Fibroblast of lung (primary cell): ENCODE measurements around the gene LRRC71. TPM values are rescaled to one million over a fixed set of nuclear protein-coding genes. Genes with fewer than 3 reads are reported as not detected.

Experiments
- DNase-seq, 2 donors: peaks; one replicate each; pipeline versions ENCODE4 v3.0.0 to v3.0.0-alpha.2; 2010; ENCODE audit warnings: low read depth in 2 of 2
- H2AFZ ChIP-seq: 2 replicates; pipeline ENCODE4 v1.5.1; 2012; ENCODE audit warnings: low read length, control low read depth, inconsistent platforms
- H3K27ac ChIP-seq: 2 replicates; pipeline ENCODE4 v1.5.1; 2011; ENCODE audit warnings: low read length, control low read depth; ENCODE audit not compliant: insufficient read depth
- H3K27me3 ChIP-seq: 2 replicates; pipeline ENCODE4 v1.5.1; 2011; ENCODE audit warnings: mild to moderate bottlenecking, low read length; ENCODE audit not compliant: control insufficient read depth, insufficient read depth
- H3K36me3 ChIP-seq: 2 replicates; pipeline ENCODE4 v1.5.1; 2011; ENCODE audit warnings: low read length; ENCODE audit not compliant: control insufficient read depth, insufficient read depth
- H3K4me1 ChIP-seq: 2 replicates; pipeline ENCODE4 v1.5.1; 2011; ENCODE audit warnings: low read length; ENCODE audit not compliant: control insufficient read depth, insufficient read depth; ENCODE audit errors: extremely low read depth
- H3K4me2 ChIP-seq: 2 replicates; pipeline ENCODE4 v1.5.1; 2011; ENCODE audit warnings: low read length, control low read depth; ENCODE audit not compliant: insufficient read depth; ENCODE audit errors: extremely low read depth
- H3K4me3 ChIP-seq, 4 experiments: fragments of 200-600 bp in 1 of 4; sonication (generic) in 1 of 4; replicated peaks in 1 of 4; 2 replicates each; pipeline ENCODE4 v1.5.1; 2011 to 2016; ENCODE audit warnings: low read length in 4 of 4, low read depth in 3 of 4, mild to moderate bottlenecking in 3 of 4, control low read depth in 2 of 4, inconsistent platforms in 1 of 4, mixed read lengths in 1 of 4; ENCODE audit not compliant: insufficient read depth in 1 of 4; ENCODE audit errors: control extremely low read depth in 1 of 4
- H3K79me2 ChIP-seq: 2 replicates; pipeline ENCODE4 v1.5.1; 2012; ENCODE audit warnings: mild to moderate bottlenecking, low read length, inconsistent platforms; ENCODE audit not compliant: control insufficient read depth, insufficient read depth
- H3K9ac ChIP-seq: 2 replicates; pipeline ENCODE4 v1.5.1; 2011; ENCODE audit warnings: mild to moderate bottlenecking, low read length, control low read depth; ENCODE audit not compliant: insufficient read depth
- H3K9me3 ChIP-seq: 2 replicates; pipeline ENCODE4 v1.5.1; 2012; ENCODE audit warnings: low read depth, low read length; ENCODE audit not compliant: control insufficient read depth, insufficient read depth
- H4K20me1 ChIP-seq: 2 replicates; pipeline ENCODE4 v1.5.1; 2011; ENCODE audit warnings: low read length; ENCODE audit not compliant: control insufficient read depth, insufficient read depth; ENCODE audit errors: extremely low read depth
- CTCF ChIP-seq, 2 donors: IDR thresholded peaks in 1 of 2; conservative IDR thresholded peaks in 1 of 2; 1 replicate in 1 of 2; 2 replicates in 1 of 2; pipeline ENCODE4 v1.5.1; 2011 to 2012; ENCODE audit warnings: low read length in 2 of 2, control low read depth in 1 of 2, inconsistent platforms in 1 of 2, low read depth in 1 of 2, mild to moderate bottlenecking in 1 of 2
- EZH2 ChIP-seq: IDR thresholded peaks from 2 replicates; pipeline ENCODE4 v1.5.1; 2012; ENCODE audit warnings: low read length, control low read depth, mild to moderate bottlenecking; ENCODE audit errors: missing control alignments
- polyA plus RNA-seq, 2 donors: library from polyadenylated mRNA; depleted of rRNA in 1 of 2; stranded (reverse) in 1 of 2; unstranded in 1 of 2; fragments of >200 nt; gene quantifications; 2 replicates each; pipeline ENCODE4 v1.2.1, GENCODE V29; 2011 to 2012; ENCODE audit warnings: missing spikeins in 1 of 2
- total RNA-seq: library from RNA; depleted of rRNA; stranded (reverse); fragments of >200 nt; gene quantifications from 2 replicates; pipeline ENCODE4 v1.2.1, GENCODE V29; 2014

Gene LRRC71
- total and polyA plus RNA-seq, 2 donors (not counting 1 experiment from before 2014, with no cell fraction given) = 1.8 TPM; not detected in 1

GRCh38 chr1:156906206-156906906 is 14.1 kb upstream of the LRRC71 start:
- Histone ChIP-seq H3K9ac (no peak overlapping the region), H3K27me3 (no peaks in the 10 kb centered on the region), H2AFZ (no peak overlapping the region), H3K79me2 (peaks cover 43% of the 10 kb centered on the region), H3K4me1 (peaks cover 42% of the 10 kb centered on the region), H3K4me3 (no peak overlapping the region), H4K20me1 (no peaks in the 10 kb centered on the region), H3K4me2 (no peak overlapping the region), H3K36me3 (peaks cover 37% of the 10 kb centered on the region), H3K27ac (peak overlapping the region; percentile 34), H3K9me3 (no peaks in the 10 kb centered on the region)
- DNase-seq = no peak
- no peak for TF ChIP-seq CTCF (conservative IDR thresholded peaks at IDR 0.05 in 1 of 2, IDR thresholded peaks at IDR 0.05 in 1 of 2; ENCODE audit: low read depth in 1 of 2, low read length in 2 of 2)
- TF ChIP-seq EZH2 = no peak

- Histone ChIP-seq H3K27ac (no peak overlapping the region), H3K4me3 (no peak overlapping the region), H3K4me2 (no peak overlapping the region), H3K79me2 (peaks cover 23% of the 10 kb centered on the region), H4K20me1 (no peaks in the 10 kb centered on the region), H3K4me1 (peaks cover 34% of the 10 kb centered on the region), H3K9me3 (no peaks in the 10 kb centered on the region), H3K27me3 (no peaks in the 10 kb centered on the region), H3K9ac (no peak overlapping the region), H2AFZ (no peak overlapping the region), H3K36me3 (peaks cover 41% of the 10 kb centered on the region)
- no peak for TF ChIP-seq EZH2
- no peak for TF ChIP-seq CTCF (conservative IDR thresholded peaks at IDR 0.05 in 1 of 2, IDR thresholded peaks at IDR 0.05 in 1 of 2; ENCODE audit: low read depth in 1 of 2, low read length in 2 of 2)
- DNase-seq = no peak
Observed at GRCh38 chr1:156908541-156908940, 11.9 kb upstream of the LRRC71 start.

- Histone ChIP-seq H3K4me3 (no peak overlapping the region), H2AFZ (no peak overlapping the region), H4K20me1 (no peaks in the 10 kb centered on the region), H3K4me1 (peaks cover 30% of the 10 kb centered on the region), H3K9me3 (no peaks in the 10 kb centered on the region), H3K27me3 (no peaks in the 10 kb centered on the region), H3K36me3 (peaks cover 41% of the 10 kb centered on the region), H3K9ac (no peak overlapping the region), H3K27ac (no peak overlapping the region), H3K79me2 (peaks cover 18% of the 10 kb centered on the region), H3K4me2 (no peak overlapping the region)
- TF ChIP-seq CTCF (conservative IDR thresholded peaks at IDR 0.05 in 1 of 2, IDR thresholded peaks at IDR 0.05 in 1 of 2; ENCODE audit: low read depth in 1 of 2, low read length in 2 of 2) (no peak), EZH2 (no peak)
- DNase-seq = no peak
Observed at GRCh38 chr1:156908955-156909354, 11.5 kb upstream of the LRRC71 start.
